ENCODE data around the gene OR10H3.
A peak's percentile ranks its signal among the peaks of the same experiment; 100 is the strongest.
"Not testable (repeated sequence)": the region's sequence is repeated elsewhere in the genome, so short reads cannot be mapped to it uniquely, and the experiment has no call there.

OR10H3 gene

DNA sequence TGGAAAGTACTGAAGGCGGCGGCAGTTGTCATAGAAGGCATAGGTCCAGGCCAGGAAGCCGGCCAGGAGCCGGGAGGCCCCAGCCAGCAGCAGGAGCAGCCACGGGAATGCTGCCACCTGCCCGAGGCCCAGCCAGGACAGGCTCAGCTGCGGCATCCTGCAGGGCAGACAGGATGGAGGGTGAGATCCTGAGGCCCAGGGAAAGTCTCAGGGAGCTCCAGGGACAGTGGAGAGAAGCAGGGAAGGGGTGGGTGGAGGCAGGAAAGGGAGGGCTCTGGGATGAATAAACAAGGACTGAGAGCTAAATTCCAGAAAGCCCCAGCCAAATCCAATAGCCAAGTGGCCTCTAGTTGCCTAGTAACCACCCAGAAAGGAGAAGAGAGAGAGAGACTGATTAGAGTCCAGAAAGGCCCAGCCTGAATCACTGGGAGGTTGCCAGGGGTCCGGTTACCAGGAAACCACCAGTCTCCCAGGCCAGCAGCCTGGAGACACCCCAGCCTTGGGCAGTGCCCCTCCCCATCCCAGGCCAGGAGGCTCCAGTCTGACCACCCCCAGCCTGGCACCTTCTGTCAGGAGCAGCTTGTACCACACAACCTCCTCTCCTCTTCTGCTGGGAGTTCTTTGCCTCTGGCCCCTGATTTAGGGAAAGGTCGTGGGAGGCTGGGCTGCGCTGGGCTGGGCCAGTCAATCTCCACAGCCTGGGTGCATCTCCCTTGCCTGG lies 42.1 kb downstream of the OR10H3 start:
- peak in 2 of 3 experiments; percentile 20 to 71 for DNase-seq

DNA sequence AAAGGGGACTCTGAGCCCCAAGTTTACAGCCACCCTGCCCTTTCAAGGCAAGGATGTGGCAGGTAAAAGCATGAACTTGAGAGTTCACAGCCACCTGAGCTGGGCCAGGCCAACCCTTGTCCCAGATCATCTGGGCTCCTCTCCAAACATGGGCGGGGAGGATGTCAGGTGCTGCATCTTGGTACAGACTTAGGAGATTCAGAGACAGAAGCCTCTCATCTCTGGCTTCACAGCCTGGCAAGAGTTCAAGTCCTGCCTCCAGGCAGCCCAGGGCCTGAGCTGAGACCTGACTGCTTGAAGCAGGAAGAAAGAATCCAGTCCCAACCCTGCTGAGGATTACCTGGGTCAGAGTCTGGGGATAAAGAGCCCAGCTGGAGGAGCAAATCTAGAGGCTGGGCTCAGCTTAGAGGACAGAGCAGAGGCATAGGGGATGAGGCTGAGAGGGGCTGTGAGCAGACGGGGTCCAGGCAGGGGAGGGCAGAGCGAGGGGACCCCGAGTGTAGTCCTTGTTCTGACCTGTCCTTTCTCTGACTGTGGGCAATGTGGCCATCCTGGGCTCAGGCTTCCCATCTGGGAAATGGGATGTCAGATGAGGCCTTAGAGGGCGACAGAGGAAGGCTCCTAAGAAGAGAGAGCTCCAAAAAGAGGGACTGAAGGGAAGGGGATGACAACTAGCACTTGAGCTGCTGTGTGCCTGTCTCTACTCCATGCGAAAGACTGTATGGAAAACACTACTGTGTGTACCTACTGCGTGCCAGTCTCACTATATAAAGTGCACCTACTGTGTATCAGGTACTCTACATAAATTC lies 43.0 kb downstream of the OR10H3 start:
- no peak for DNase-seq

GRCh38 chr19:15781661-15782060 lies 43.9 kb downstream of the OR10H3 start:
- no peak for DNase-seq

- DNase-seq: no peak
Observed at GRCh38 chr19:15782211-15782610, 44.4 kb downstream of the OR10H3 start.

DNA sequence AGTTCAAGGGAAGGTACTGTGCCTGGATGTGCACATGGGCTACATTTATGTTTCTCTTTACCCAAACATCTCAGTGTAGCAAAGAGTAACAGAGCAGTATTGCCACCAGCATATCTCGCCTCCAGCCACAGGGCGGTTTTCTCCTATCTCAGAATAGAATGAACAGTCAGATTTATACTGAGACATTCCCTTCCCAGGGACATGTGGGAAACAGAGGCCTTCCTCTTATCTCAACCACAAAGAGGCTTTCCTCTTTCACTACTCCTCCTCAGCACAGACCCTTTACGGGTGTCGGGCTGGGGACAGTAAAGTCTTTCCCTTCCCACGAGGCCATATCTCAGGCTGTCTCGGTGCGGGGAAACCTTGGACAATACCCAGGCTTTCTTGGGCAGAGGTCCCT lies 45.1 kb downstream of the OR10H3 start:
- not testable (repeated sequence) for DNase-seq

DNA sequence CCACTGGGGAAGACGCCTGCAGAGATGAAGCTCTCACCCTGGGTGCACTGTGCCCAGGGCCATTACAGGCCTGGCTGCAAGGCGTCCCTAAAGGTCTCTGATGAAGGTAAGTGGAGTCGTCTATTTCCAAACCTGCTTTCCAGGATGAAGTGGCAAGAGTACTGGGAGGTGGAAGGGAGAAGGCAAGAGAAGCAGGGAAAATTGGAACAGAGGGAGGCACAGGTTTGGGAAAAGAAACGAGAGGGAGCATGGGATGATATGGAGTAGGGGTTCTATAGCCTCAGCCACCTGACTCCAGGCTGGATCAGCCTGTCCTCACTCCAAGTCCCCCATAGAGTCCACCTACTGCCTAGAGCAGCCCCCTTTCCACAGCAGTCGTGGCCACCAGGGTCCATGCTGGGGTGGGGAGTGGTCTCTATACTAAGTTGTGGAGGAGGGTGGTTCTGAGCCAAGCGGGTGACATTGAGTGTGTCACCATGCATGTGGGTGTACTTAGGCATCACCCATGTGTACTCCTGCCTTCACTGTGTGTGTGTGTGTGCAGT lies 49.9 kb downstream of the OR10H3 start, which contains the start of gene OR10H5:
Gene OR10H5 (plus strand): TSS at position 51 of the 545 bp plus-strand sequence. CDS start 6,388 bp downstream, outside the sequence.
- no peak for DNase-seq

DNA sequence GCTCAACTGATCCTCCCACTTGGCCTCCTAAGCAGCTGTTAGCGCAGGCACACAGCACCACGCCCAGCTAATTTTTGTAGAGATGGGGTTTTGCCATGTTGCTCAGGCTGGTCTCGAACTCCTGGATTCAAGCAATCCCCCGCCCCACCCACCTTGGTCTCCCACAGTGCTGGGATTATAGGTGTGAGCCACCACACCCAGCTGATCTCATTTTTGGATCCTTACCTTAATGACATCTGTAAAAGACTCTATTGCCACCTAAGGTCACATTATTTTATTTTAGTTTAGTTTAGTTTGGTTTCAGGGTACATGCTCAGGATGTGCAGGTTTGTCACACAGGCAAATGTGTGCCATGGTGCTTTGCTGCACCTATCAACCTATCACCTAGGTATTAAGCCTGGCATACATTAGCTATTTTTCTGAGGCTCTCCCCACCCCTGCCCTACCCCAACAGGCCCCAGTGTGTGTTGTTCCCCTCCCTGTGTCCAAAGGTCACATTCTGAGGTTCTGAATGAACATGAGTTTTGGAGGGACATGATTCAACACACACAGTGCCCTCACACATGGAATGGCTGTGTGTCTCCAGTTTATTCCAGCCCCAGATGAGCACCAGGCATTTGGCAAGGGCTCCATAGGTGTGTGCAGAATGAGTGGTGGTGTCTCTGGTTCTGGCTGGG lies 50.9 kb downstream of the OR10H3 start:
- no peak for DNase-seq

GRCh38 chr19:15790096-15790495 lies 52.3 kb downstream of the OR10H3 start:
- DNase-seq: no peak
